Measurements from ENCODE around the gene KDM3B. TPM values are rescaled to one million over a fixed set of nuclear protein-coding genes. Genes with fewer than 3 reads are reported as not detected.

KDM3B gene
- total and polyA plus RNA-seq, 2 experiments from 2014 or later, result 25.8 to 86.6 TPM

GRCh38 chr5:138351517-138351916 is 968 bp upstream of the KDM3B start (continued):
- TF ChIP-seq ZNF331 (CRISPR knock-in tag; IDR thresholded peaks at IDR 0.05; ENCODE audit: low read depth), result no peak
- TF ChIP-seq POLR2AphosphoS5 (IDR thresholded peaks at IDR 0.05; ENCODE audit: low read depth), result no peak
- TF ChIP-seq CREB1 (CRISPR knock-in tag; IDR thresholded peaks at IDR 0.05; ENCODE audit: low read depth), result no peak
- no peak for TF ChIP-seq ZNF114 (CRISPR knock-in tag; IDR thresholded peaks at IDR 0.05)
- TF ChIP-seq ETS1 (IDR thresholded peaks at IDR 0.05), result no peak
- TF ChIP-seq EZH2 (IDR thresholded peaks at IDR 0.05; ENCODE audit: low read depth, unreplicated experiment), result no peak
- TF ChIP-seq EZH2phosphoT487 (IDR thresholded peaks at IDR 0.05; ENCODE audit: unreplicated experiment), result no peak

GRCh38 chr5:138352722-138353559 is 456 bp downstream of the KDM3B start:
- Histone ChIP-seq H3K4me2 (peak overlapping the region; percentile 85), H3K4me3 (peak overlapping the region; percentile 94), H4K20me1 (replicated peaks; ENCODE audit: insufficient read depth) (peaks cover 4% of the 10 kb centered on the region; the same call in 1 of the 2 replicates), H3K27ac (ENCODE audit: low read depth) (peak overlapping the region; percentile 97), H3F3A (replicated peaks; ENCODE audit: low read depth) (no peaks in the 10 kb centered on the region; the same call in 1 of the 2 replicates), H3K9me2 (ENCODE audit: insufficient read depth) (no peaks in the 10 kb centered on the region; the same call in 1 of the 2 replicates), H3K79me2 (replicated peaks; ENCODE audit: insufficient read depth) (peaks cover 46% of the 10 kb centered on the region), H2AFZ (peak overlapping the region; percentile 64), H3K27me3 (ENCODE audit: insufficient read depth) (no peaks in the 10 kb centered on the region), H3K4me1 (ENCODE audit: insufficient read depth) (peaks cover 11% of the 10 kb centered on the region; the same call in 1 of the 2 replicates), H3K36me3 (ENCODE audit: insufficient read depth) (no peaks in the 10 kb centered on the region; the same call in 1 of the 2 replicates)
- Mint-ChIP-seq H3K9me3 (no peaks in the 10 kb centered on the region; the same call in 2 of the 3 replicates), H3K27me3 (ENCODE audit: insufficient read depth, low read depth, poor library complexity) (peaks cover 9% of the 10 kb centered on the region), H3K27ac (peak overlapping the region; percentile 93), H3K4me1 (peaks cover 24% of the 10 kb centered on the region), H3K4me3 (peak overlapping the region; percentile 91), H3K36me3 (ENCODE audit: low read depth) (peaks cover 31% of the 10 kb centered on the region)
- ATAC-seq, result peak; percentile 55
- peak; percentile 68 for DNase-seq (ENCODE audit: low spot score)
- TF ChIP-seq EZH2 (IDR thresholded peaks at IDR 0.05; ENCODE audit: low read depth, unreplicated experiment), result no peak
- TF ChIP-seq NANOG (IDR thresholded peaks at IDR 0.05; ENCODE audit: borderline replicate concordance), result no peak
- TF ChIP-seq ZNF114 (CRISPR knock-in tag; IDR thresholded peaks at IDR 0.05), result no peak
- TF ChIP-seq CREB1 (CRISPR knock-in tag; IDR thresholded peaks at IDR 0.05; ENCODE audit: low read depth), result 0 out of 2 replicates have a peak, but pooled peaks have one; percentile 8
- TF ChIP-seq ZNF331 (CRISPR knock-in tag; IDR thresholded peaks at IDR 0.05; ENCODE audit: low read depth), result no peak
- TF ChIP-seq JUNB (IDR thresholded peaks at IDR 0.05; ENCODE audit: unreplicated experiment), result no peak
- no peak for TF ChIP-seq STAT1 (IDR thresholded peaks at IDR 0.05; ENCODE audit: unreplicated experiment)
- TF ChIP-seq POLR2AphosphoS5 (IDR thresholded peaks at IDR 0.05; ENCODE audit: low read depth), result no peak
- no peak for TF ChIP-seq ETS1 (IDR thresholded peaks at IDR 0.05)
- no peak for TF ChIP-seq ZNF462 (CRISPR knock-in tag; IDR thresholded peaks at IDR 0.05)
- peak; percentile 24 to 55 for TF ChIP-seq CTCF (conservative IDR thresholded peaks at IDR 0.05; ENCODE audit: low read depth in 2 of 2)
- TF ChIP-seq EZH2phosphoT487 (IDR thresholded peaks at IDR 0.05; ENCODE audit: unreplicated experiment), result no peak

All from GM23338 (cell line).